ENCODE data around the gene SNED1.

DNA sequence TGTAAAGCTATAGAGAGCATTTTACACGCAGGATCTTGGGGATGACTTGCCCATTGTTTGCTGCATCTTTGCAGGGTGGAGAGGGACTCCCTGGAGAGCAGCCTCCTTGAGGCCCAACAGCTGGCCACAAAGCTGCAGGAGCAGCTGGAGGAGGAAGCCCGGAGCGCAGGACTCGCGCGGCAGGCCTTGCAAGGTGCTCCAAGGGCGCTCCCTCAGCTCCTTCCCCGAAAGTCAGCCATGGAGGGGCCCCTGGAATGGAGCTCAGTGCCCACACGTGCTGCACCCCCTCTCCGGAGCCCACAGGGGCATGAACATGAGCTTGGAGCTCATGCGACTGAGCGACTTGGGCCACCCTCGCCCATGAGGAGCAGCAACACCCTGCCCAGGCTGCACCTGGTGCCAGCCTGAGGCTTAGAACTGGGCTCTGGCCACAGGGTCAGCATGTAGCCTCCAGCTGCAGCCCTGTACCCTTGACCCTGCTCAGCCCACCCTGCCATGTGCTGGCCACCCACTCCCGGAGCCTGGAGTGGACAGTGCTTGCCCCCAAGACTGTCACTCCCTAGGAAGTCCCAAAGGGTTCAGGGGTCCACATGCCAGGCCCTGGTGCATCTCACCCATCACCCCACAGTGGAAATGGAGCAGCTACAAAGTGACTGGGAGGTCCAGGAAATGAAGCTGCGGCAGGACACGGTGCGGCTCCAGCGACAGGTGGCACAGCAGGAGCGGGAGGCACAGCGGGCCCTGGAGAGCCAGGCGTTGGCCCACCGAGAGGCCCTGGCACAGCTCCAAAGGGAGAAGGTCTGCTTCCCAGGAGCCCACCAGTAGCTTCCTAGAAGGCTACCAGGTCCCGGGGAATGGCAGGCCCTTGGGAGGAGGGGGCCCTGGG is 49.3 kb upstream of the SNED1 start:
- TF ChIP-seq, protein P1, sequence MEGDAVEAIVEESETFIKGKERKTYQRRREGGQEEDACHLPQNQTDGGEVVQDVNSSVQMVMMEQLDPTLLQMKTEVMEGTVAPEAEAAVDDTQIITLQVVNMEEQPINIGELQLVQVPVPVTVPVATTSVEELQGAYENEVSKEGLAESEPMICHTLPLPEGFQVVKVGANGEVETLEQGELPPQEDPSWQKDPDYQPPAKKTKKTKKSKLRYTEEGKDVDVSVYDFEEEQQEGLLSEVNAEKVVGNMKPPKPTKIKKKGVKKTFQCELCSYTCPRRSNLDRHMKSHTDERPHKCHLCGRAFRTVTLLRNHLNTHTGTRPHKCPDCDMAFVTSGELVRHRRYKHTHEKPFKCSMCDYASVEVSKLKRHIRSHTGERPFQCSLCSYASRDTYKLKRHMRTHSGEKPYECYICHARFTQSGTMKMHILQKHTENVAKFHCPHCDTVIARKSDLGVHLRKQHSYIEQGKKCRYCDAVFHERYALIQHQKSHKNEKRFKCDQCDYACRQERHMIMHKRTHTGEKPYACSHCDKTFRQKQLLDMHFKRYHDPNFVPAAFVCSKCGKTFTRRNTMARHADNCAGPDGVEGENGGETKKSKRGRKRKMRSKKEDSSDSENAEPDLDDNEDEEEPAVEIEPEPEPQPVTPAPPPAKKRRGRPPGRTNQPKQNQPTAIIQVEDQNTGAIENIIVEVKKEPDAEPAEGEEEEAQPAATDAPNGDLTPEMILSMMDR (conservative IDR thresholded peaks at IDR 0.05): no peak
- no peak for TF ChIP-seq EZH2 (IDR thresholded peaks at IDR 0.05; ENCODE audit: low read depth)

All from PC-9 (cell line).